ENCODE results near the gene SIX4.

SIX4 gene

GRCh38 chr14:60721326-60722106, 2.6 kb downstream of the SIX4 start:
- peak; percentile 45 for DNase-seq

DNA sequence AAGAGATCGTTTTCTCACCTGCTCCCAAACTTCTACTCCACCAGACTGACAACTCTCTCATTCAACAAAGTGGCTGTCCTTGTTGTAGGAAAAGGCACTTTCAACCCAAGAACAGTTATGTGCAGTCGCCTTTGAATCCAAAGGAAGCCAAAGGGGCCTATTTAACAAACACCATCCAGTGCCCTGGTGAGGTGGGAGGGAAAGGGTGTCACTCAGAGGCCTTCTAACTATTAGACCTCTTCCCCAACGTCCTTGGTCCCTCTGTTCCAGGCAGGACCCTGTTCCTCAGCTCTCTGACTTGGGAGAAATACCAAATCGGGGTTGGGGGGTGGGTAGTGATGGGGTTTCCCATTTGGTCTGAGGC, 3.2 kb downstream of the SIX4 start:
- no peak for DNase-seq

GRCh38 chr14:60720391-60720790, 3.8 kb downstream of the SIX4 start:
- no peak for DNase-seq

GRCh38 chr14:60713513-60713912, 10.6 kb downstream of the SIX4 start:
- DNase-seq = no peak

DNA sequence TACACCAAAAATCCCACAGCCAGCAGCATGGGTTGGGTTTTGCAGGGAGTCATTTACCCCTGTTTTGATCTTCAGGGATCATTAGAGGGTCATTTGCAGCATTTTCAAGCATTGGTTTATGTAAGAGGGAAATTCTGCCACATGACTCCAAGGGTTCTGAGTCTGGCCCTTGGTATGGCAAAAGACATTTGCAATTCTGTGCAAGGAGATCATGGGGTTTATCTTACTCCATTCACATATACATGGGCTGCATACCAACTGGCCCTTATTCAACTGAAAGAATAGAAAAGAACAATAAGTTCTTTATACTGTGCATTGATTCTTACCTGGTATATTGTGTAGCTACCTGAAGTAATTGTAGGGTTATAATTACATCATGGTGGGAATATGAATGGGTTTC, 13.7 kb downstream of the SIX4 start:
- no peak for DNase-seq

GRCh38 chr14:60707858-60708257, 16.3 kb downstream of the SIX4 start:
- DNase-seq = no peak

GRCh38 chr14:60705100-60705499, 19.1 kb downstream of the SIX4 start:
- no peak for DNase-seq

GRCh38 chr14:60700598-60700997, 23.6 kb downstream of the SIX4 start:
- DNase-seq = no peak

- DNase-seq = no peak
Measured at GRCh38 chr14:60695327-60695726, 28.8 kb downstream of the SIX4 start.

- no peak for DNase-seq
Measured at GRCh38 chr14:60691383-60692113, 32.6 kb downstream of the SIX4 start.

GRCh38 chr14:60686865-60687264, 37.3 kb downstream of the SIX4 start:
- DNase-seq = no peak

DNA sequence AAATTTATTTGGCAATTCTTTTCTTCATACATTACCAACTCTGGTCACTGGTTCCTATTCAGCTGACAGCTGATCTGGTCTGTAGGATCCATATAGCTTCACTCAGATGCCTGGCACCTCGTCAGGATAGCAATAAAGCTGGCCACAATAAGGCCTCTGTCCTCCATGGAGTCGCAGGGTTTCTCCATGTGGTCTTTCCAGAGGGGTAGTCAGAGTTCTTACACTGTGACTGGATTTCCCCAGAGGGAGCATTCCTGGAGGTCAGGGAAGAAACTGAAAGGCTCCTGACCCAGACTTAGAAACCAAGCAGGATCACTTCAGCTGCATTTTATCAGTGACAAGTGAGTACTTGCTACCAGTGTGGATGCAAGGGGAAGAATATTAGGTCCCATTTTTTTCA, 39.9 kb downstream of the SIX4 start:
- no peak for DNase-seq

- no peak for DNase-seq
Measured at GRCh38 chr14:60681271-60681670, 42.9 kb downstream of the SIX4 start.

GRCh38 chr14:60680511-60680910, 43.6 kb downstream of the SIX4 start:
- DNase-seq = no peak

- DNase-seq = no peak
Measured at GRCh38 chr14:60679566-60680258, 44.4 kb downstream of the SIX4 start.

DNA sequence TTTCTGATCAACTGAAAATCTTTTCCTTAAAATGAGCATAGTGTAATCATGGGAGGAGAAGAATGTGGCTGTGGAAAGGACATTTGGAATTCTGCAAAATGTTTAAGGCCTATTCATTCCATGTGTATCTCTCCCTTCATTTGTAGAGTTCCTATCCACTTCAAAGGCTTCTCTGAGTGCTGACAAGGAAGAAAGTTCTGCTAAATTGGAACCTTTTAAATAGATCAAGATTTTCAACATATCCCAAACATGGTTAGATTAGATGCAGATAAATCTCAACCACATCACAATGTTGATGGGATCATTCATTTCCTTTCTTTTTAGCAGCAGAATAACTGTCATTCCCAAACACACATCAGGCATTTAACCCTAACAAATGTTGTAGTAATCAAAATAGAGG, 46.5 kb downstream of the SIX4 start:
- DNase-seq = no peak

GRCh38 chr14:60670989-60671388, 53.2 kb downstream of the SIX4 start:
- DNase-seq = no peak

- DNase-seq = no peak
Measured at GRCh38 chr14:60668431-60669112, 55.6 kb downstream of the SIX4 start.

DNA sequence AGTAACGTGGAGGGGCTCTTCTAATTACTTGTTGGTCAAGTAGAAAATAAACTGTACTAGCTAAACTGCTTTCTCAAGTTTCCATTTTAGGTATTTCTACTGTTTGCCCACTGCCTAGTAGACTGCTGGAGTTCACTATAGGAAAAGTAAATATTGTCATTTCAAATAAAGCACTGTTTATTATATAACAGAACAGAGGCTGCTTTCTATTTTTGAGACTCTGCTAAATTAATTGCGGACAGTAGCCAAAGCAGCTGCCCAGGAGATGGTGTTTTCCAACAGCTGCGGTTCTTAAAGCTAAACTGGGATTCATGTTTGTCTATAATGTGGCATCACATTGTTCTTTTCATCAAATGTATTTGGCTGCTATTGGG, 59.0 kb downstream of the SIX4 start:
- no peak for DNase-seq

- no peak for DNase-seq
Measured at GRCh38 chr14:60662982-60663381, 61.2 kb downstream of the SIX4 start.

GRCh38 chr14:60661721-60662120, 62.4 kb downstream of the SIX4 start:
- DNase-seq = no peak
